Loucy (cell line): ENCODE data around the gene BACH1.
"Not testable (repeated sequence)": the region's sequence is repeated elsewhere in the genome, so short reads cannot be mapped to it uniquely, and the experiment has no call there.

Source experiments
- CTCF ChIP-seq: fragments of 200-600 bp; sonication (generic); conservative IDR thresholded peaks from 2 replicates; pipeline ENCODE4 v1.5.1; 2014; ENCODE audit warnings: mild to moderate bottlenecking, antibody characterized with exemption, low read length
- EZH2phosphoT487 ChIP-seq: fragments of 200-600 bp; IDR thresholded peaks from 2 replicates; pipeline ENCODE4 v1.6.1; 2018; ENCODE audit warnings: antibody characterized with exemption, mild to moderate bottlenecking, moderate library complexity, borderline replicate concordance

- TF ChIP-seq CTCF, EZH2phosphoT487: not testable (repeated sequence)
These were observed 57.6 kb downstream of the BACH1 start for GRCh38 chr21:29356291-29356690.
